ENCODE results near the gene ERBB3.
A peak's percentile ranks its signal among the peaks of the same experiment; 100 is the strongest.

- no peak for TF ChIP-seq CTCF (IDR thresholded peaks at IDR 0.05)
- peak in 2 of 3 donors; percentile 32 to 44 for TF ChIP-seq POLR2AphosphoS5 (IDR thresholded peaks at IDR 0.05)
Observed at GRCh38 chr12:56086096-56086495, 6.1 kb downstream of the ERBB3 start.

All from breast epithelium (tissue), 3 donors.